WTC11 (cell line): ENCODE measurements around the gene TBC1D17. TPM values are rescaled to one million over a fixed set of nuclear protein-coding genes. Genes with fewer than 3 reads are reported as not detected.

Experiments used
- ATAC-seq: fragments of 200-7000 bp; cut with Tn5 transposase; 2 replicates; pipeline ENCODE4 v1.10.0; 2021; ENCODE audit warnings: mild to moderate bottlenecking, moderate library complexity
- CTCF ChIA-PET: fragments of 300-600 bp; sonication (Branson Sonifier 250); formaldehyde crosslinking; loops from one replicate; lab custom pipeline; 2021; ENCODE audit warnings: antibody characterized with exemption; lab: Charles Lee
- POLR2A ChIA-PET: fragments of 350-600 bp; sonication (Branson Sonifier 250); formaldehyde crosslinking; loops from one replicate; lab custom pipeline; 2021; ENCODE audit warnings: antibody characterized with exemption; lab: Charles Lee
- DNase-seq: peaks from one replicate; pipeline ENCODE4 v3.0.0; 2021; ENCODE audit warnings: low spot score
- H3K27ac Mint-ChIP-seq: 2 replicates; pipeline ENCODE4 v1.8.0; 2021; ENCODE audit warnings: mixed read lengths
- H3K27me3 Mint-ChIP-seq: 2 replicates; pipeline ENCODE4 v1.8.0; 2021; ENCODE audit warnings: low read depth, mild to moderate bottlenecking, moderate library complexity, mixed read lengths
- H3K36me3 Mint-ChIP-seq: 2 replicates; pipeline ENCODE4 v1.8.0; 2021; ENCODE audit warnings: mixed read lengths
- H3K4me1 Mint-ChIP-seq: 2 replicates; pipeline ENCODE4 v1.8.0; 2022; ENCODE audit warnings: mixed read lengths
- H3K4me3 Mint-ChIP-seq: 2 replicates; pipeline ENCODE4 v1.8.0; 2021; ENCODE audit warnings: mild to moderate bottlenecking, moderate library complexity, mixed read lengths
- H3K9me3 Mint-ChIP-seq: 2 replicates; pipeline ENCODE4 v1.8.0; 2021; ENCODE audit warnings: mixed read lengths
- AR ChIP-seq: fragments of 250-450 bp; sonication (Bioruptor Pico); IDR thresholded peaks from 2 replicates; pipeline ENCODE4 v1.9.0; 2021; ENCODE audit warnings: mild to moderate bottlenecking
- CBFB ChIP-seq: sonication (generic); formaldehyde crosslinking; IDR thresholded peaks from 2 replicates; pipeline ENCODE4 v1.8.1; 2022; ENCODE audit warnings: mild to moderate bottlenecking, low read depth, missing genetic modification reagents
- CDX4 ChIP-seq: fragments of 250-450 bp; sonication (Bioruptor Pico); IDR thresholded peaks from 2 replicates; pipeline ENCODE4 v1.9.0; 2021; ENCODE audit warnings: moderate library complexity, mild to moderate bottlenecking, inconsistent platforms, borderline replicate concordance
- CREB1 ChIP-seq: sonication (generic); formaldehyde crosslinking; IDR thresholded peaks from 2 replicates; pipeline ENCODE4 v1.8.0; 2023; ENCODE audit warnings: mild to moderate bottlenecking, missing genetic modification reagents
- ELF4 ChIP-seq: sonication (generic); formaldehyde crosslinking; IDR thresholded peaks from 2 replicates; pipeline ENCODE4 v1.8.1; 2022; ENCODE audit warnings: low read depth, mild to moderate bottlenecking, moderate library complexity, missing genetic modification reagents
- EMX1 ChIP-seq: fragments of 250-450 bp; sonication (Bioruptor Pico); IDR thresholded peaks from 2 replicates; pipeline ENCODE4 v1.8.0; 2021; ENCODE audit warnings: mild to moderate bottlenecking
- GRHL2 ChIP-seq: fragments of 250-450 bp; sonication (Bioruptor Pico); IDR thresholded peaks from 2 replicates; pipeline ENCODE4 v1.8.0; 2022; ENCODE audit warnings: mild to moderate bottlenecking, moderate library complexity; ENCODE audit not compliant: insufficient replicate concordance, severe bottlenecking
- MYBL2 ChIP-seq: sonication (generic); formaldehyde crosslinking; IDR thresholded peaks from 2 replicates; pipeline ENCODE4 v1.8.1; 2023; ENCODE audit warnings: mild to moderate bottlenecking, moderate library complexity, missing genetic modification reagents
- PRRX2 ChIP-seq: fragments of 250-450 bp; sonication (Bioruptor Pico); IDR thresholded peaks from 2 replicates; pipeline ENCODE4 v1.8.0; 2021; ENCODE audit warnings: mild to moderate bottlenecking
- RELA ChIP-seq: sonication (generic); formaldehyde crosslinking; IDR thresholded peaks from 2 replicates; pipeline ENCODE4 v1.8.1; 2022; ENCODE audit warnings: missing genetic modification reagents, mild to moderate bottlenecking, borderline replicate concordance
- TEAD4 ChIP-seq: sonication (generic); formaldehyde crosslinking; IDR thresholded peaks from 2 replicates; pipeline ENCODE4 v1.8.0; 2022; ENCODE audit warnings: mild to moderate bottlenecking, missing genetic modification reagents
- ZNF263 ChIP-seq: sonication (generic); formaldehyde crosslinking; IDR thresholded peaks from 2 replicates; pipeline ENCODE4 v1.8.1; 2022; ENCODE audit warnings: low read depth, mild to moderate bottlenecking, moderate library complexity, missing genetic modification reagents
- ZNF281 ChIP-seq: sonication (generic); formaldehyde crosslinking; IDR thresholded peaks from 2 replicates; pipeline ENCODE4 v1.8.0; 2023; ENCODE audit warnings: mild to moderate bottlenecking, missing genetic modification reagents
- ZNF317 ChIP-seq: sonication (generic); formaldehyde crosslinking; IDR thresholded peaks from 2 replicates; pipeline ENCODE4 v1.8.1; 2023; ENCODE audit warnings: low read depth, mild to moderate bottlenecking, moderate library complexity, missing genetic modification reagents, borderline replicate concordance
- ZNF396 ChIP-seq: fragments of 250-450 bp; sonication (Bioruptor Pico); IDR thresholded peaks from 2 replicates; pipeline ENCODE4 v1.8.0; 2021; ENCODE audit warnings: mild to moderate bottlenecking, moderate library complexity, borderline replicate concordance
- ZNF671 ChIP-seq: fragments of 250-450 bp; sonication (Bioruptor Pico); IDR thresholded peaks from 2 replicates; pipeline ENCODE4 v1.8.0; 2021; ENCODE audit warnings: mild to moderate bottlenecking
- total RNA-seq: library from RNA; stranded (reverse); gene quantifications from 3 replicates; pipeline ENCODE4 v1.2.3, GENCODE V29; 2021
- TF ChIP-seq, protein P1 (sequence below): sonication (generic); formaldehyde crosslinking; IDR thresholded peaks from 2 replicates; pipeline ENCODE4 v1.8.1; 2022; ENCODE audit warnings: low read depth, mild to moderate bottlenecking, moderate library complexity, missing genetic modification reagents, borderline replicate concordance
- TF ChIP-seq, protein P2 (sequence below): sonication (generic); formaldehyde crosslinking; IDR thresholded peaks from 2 replicates; pipeline ENCODE4 v1.8.0; 2022; ENCODE audit warnings: mild to moderate bottlenecking, missing genetic modification reagents

The TBC1D17 gene
- total RNA-seq, 1 experiment from 2014 or later = 52.8 TPM

DNA sequence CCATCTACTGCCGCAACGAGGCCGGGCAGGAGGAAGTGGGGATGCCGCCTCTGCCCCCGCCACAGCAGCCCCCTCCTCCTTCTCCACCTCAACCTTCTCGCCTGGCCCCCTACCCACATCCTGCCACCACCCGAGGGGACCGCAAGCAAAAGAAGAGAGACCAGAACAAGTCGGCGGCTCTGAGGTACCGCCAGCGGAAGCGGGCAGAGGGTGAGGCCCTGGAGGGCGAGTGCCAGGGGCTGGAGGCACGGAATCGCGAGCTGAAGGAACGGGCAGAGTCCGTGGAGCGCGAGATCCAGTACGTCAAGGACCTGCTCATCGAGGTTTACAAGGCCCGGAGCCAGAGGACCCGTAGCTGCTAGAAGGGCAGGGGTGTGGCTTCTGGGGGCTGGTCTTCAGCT lies 55.2 kb downstream of the TBC1D17 start (continued):
- no peak for TF ChIP-seq CBFB
- TF ChIP-seq PRRX2 (CRISPR knock-in tag) = no peak

- no peak for DNase-seq
- H3K27ac Mint-ChIP-seq = no peak overlapping the region
- POLR2A ChIA-PET = no interaction called here
- peaks cover under 1% of the 10 kb centered on the region for H3K27me3 Mint-ChIP-seq
- CTCF ChIA-PET = interaction anchor here (1.3 to 1.4 kb wide), 2 partner anchors 23 to 43 kb away, joined by 3 to 4 read pairs; no protein-coding TSS in a partner anchor
- peaks cover under 1% of the 10 kb centered on the region; the same call in 1 of the 2 replicates for H3K36me3 Mint-ChIP-seq
- peaks cover 8% of the 10 kb centered on the region for H3K4me1 Mint-ChIP-seq
- TF ChIP-seq MYBL2 (CRISPR knock-in tag) (no peak), ZNF281 (CRISPR knock-in tag) (no peak), EMX1 (CRISPR knock-in tag) (no peak), AR (no peak), RELA (CRISPR knock-in tag) (no peak), ZNF263 (CRISPR knock-in tag) (no peak)
- TF ChIP-seq, protein P1, sequence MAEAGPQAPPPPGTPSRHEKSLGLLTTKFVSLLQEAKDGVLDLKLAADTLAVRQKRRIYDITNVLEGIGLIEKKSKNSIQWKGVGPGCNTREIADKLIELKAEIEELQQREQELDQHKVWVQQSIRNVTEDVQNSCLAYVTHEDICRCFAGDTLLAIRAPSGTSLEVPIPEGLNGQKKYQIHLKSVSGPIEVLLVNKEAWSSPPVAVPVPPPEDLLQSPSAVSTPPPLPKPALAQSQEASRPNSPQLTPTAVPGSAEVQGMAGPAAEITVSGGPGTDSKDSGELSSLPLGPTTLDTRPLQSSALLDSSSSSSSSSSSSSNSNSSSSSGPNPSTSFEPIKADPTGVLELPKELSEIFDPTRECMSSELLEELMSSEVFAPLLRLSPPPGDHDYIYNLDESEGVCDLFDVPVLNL (CRISPR knock-in tag) = no peak
- no peak overlapping the region for H3K4me3 Mint-ChIP-seq
- no peaks in the 10 kb centered on the region for H3K9me3 Mint-ChIP-seq
- ATAC-seq = no peak
These were observed 56.1 kb downstream of the TBC1D17 start for GRCh38 chr19:49933643-49934042.

DNA sequence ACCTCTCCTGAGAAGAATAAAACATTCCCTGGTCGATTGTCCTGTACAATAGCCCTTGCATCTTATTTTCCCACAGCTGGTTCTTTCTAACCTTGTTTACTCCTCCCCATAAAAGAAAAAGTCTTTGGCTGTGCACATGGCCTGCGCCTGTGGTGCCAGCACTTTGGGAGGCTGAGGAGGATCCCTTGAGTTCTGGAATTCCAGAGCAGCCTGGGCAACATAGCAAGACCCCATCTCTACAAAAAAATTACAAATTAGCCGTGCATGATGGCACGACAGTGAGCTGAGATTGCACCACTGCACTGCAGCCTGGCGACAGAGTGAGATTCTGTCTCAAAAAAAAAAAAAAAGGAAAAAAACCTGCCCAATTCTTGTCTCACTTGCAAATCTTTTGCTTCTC lies 59.0 kb downstream of the TBC1D17 start:
- ChIA-PET CTCF (interaction anchor here (0.6 to 1.9 kb wide), 5 partner anchors 12 to 376 kb away, joined by 3 to 7 read pairs (median 3); no protein-coding TSS in a partner anchor), POLR2A (no interaction called here)
- Mint-ChIP-seq H3K27ac (no peak overlapping the region), H3K4me3 (no peak overlapping the region), H3K36me3 (no peaks in the 10 kb centered on the region), H3K9me3 (no peaks in the 10 kb centered on the region), H3K27me3 (no peaks in the 10 kb centered on the region; the same call in 1 of the 2 replicates), H3K4me1 (no peaks in the 10 kb centered on the region)
- DNase-seq (no peak), ATAC-seq (no peak)
- TF ChIP-seq ZNF317 (CRISPR knock-in tag) (no peak), TEAD4 (CRISPR knock-in tag) (no peak), GRHL2 (no peak), ZNF396 (no peak), ELF4 (CRISPR knock-in tag) (no peak), MYBL2 (CRISPR knock-in tag) (no peak), CBFB (no peak), ZNF671 (CRISPR knock-in tag) (no peak), CDX4 (no peak), CREB1 (CRISPR knock-in tag) (no peak)
- TF ChIP-seq, protein P2, sequence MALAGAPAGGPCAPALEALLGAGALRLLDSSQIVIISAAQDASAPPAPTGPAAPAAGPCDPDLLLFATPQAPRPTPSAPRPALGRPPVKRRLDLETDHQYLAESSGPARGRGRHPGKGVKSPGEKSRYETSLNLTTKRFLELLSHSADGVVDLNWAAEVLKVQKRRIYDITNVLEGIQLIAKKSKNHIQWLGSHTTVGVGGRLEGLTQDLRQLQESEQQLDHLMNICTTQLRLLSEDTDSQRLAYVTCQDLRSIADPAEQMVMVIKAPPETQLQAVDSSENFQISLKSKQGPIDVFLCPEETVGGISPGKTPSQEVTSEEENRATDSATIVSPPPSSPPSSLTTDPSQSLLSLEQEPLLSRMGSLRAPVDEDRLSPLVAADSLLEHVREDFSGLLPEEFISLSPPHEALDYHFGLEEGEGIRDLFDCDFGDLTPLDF (CRISPR knock-in tag) = no peak
